Astrocyte of the hippocampus (primary cell): ENCODE measurements around the gene ZNF22.

Experiments
- DNase-seq: peaks from one replicate; pipeline ENCODE4 v3.0.0; 2011; ENCODE audit warnings: low read depth, low spot score

ZNF22 gene

DNA sequence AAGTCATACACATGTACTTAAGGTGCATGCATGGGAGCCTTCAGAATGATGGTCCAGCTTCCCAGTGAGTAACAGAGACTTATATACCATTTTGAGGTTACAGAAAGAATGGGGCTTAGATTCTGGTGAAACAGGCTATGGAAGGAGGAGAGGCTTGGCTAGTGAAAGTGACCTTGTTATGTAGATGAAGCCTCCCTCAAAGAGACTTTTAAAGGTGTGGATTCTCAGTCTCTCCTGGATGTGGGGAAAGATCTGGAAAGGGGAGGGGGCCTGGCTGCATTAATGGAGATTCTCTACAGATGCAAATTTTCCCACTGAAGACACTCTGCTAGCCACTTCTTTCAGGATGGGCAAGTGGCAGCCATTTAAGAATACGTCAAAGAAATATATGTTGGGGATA lies 35.6 kb upstream of the ZNF22 start:
- no peak for DNase-seq

DNA sequence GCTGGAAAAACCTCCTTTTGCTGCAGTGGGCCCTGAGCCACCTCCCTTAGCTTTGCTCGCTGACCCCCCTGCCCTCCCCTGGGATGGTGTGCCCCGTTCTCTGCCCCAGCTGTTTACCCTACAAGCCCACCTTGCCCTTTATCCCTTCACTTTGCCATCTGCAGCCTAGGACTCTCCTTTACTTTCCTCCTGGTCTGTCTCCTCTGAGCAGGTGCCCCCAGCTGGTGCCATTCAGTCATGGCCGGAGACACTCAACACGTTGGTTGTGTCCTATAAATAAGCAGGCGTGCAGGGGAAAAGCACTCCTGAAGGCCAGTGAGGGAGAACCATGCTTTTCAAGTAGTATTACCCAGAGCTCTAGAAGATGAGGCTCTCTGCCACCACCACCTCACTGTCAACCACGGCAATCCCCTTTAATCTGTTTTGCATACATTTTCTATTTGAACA lies 35.0 kb upstream of the ZNF22 start:
- DNase-seq, result no peak

DNA sequence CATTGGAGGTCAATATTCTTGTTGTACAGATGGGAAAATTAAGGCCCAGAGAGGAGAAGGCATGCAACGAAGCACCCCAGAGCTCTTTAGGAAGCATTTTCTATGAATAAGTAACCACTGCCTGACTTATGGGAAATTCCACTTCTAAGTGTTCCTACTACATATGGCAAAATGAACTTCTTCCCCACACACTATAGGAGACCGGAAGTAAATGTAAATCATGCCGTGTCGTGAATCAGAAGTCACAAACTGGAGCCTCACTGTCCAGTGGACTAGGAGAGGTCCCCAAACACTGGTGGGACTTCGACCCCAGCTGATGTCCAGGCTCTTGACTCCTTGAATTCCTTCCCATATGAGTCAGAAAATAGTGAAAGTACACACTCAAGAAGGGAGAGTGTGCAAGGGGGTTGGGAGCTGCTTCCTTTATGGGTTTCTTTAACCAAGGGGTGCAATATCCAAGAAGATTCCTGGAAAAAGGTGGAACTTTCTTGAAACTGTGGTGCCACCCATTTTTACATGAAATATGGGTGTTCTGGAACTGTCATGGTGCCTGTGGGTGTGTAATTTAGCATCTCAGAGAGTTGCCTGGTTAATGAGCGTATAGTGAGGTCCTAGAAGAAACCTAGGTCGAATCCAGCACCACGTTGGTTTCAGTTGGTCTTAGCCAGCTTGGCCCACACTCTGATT lies 34.5 kb upstream of the ZNF22 start:
- DNase-seq, result no peak

DNA sequence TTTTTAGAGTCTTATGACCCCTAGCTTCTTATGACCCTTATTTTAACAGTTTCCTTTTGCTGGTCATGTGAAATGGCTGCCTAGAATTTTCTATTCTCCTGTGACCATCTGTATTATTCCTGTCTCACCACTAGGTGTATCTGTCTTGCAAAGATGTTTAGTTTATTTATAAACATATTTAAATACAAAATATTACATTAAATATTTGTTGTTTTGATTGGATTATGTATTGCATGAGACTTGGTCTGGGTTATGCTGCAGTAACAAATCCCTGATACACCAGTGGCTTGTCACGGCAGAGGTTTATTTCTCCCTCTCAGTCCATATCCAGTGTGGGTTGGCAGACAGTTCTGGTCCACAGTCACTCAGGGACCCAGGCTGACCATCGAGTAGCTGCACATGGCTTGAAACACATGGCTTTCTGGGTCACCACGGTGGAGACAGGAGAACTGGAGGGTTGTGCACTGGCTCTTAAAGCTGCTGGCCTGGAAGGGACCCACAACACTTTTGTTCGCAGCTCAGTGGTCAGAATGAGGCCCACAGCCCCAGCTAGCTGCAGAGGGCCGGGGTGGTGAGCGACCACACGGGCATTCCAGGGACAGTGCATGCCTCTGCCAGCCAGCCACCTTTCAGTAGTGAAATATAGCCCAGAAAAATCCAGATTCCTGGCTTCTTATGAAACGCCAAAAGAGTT lies 33.8 kb upstream of the ZNF22 start:
- no peak for DNase-seq

DNA sequence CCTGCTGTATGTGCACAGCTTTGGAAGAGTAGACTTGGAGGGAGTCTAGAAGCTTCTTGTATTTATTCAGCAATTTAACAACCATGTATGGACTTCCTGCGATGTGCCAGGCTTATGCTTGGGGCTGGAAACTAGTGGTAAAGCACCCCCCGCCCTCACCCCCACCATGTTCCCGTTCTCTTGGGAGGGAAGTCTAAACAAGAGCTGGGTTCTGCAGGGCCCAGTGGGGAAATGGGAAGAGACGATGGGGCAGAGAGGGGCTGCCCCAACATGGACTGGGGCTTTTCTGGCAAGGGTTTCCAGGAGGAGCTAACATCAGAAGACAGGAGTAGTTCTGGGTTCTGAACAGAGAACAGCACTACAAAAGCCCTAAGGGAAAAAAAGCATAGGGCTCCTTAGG lies 33.1 kb upstream of the ZNF22 start:
- no peak for DNase-seq

DNA sequence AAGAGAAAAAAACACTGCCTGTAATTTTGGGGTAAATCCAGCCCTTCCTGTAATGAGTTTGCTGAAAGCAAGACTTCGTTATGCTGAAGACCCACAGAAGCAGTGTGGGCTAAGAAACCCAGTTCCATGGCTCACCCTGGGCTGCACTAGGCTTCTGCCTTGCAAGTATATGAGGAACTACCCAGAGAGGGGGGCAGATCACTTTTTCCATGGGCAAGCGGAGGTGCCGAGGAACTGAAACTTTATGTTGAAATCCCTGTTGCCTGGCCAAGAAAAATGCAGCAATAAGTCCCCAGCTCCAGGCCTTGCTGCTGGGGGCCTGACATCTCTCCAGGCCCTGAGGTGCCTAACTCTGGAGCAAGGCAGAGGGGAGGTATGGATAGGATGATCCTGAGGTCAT lies 32.6 kb upstream of the ZNF22 start:
- DNase-seq, result no peak

DNA sequence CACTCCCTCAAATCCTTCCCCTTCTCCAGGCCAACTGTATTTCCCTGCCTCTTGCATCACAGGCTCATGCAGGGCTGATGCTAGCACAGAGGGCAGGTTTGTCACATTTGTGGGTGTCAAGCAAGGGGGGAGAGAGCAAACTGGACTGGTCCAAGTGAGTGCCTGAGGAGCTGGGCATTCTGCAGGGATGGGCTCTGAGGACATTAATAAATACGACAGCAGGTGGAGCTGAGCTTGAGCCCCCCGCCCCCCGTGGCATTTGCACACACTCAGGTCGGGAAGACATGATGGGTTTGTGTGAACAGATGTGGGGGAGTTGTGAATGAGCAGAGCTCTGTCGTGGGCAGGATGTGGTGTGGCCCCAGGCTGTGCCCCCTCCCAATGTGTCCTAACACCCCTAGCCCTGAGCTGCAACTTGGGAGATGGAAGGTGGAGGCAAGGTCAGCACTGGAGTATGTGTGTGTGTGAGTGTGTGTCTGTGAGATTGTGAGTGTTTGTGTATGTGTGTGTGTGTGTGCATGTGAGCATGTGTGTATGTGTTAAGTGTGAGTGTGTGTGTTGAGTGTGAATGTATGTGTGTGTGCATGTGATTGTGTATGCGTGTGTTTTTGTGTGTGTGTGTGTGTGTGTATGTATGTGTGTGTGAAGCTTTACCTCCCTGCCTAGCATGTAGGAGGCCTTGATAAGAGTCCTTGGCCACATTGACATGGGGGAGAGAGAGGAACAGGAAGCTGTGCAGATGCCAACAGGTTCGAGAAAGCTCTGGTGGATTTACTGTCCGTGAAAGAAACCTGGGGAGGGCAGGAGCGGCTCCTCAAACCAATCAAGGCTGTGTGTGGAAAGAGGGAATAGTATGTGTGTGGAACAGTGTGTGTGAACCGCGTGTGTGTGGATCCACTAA lies 32.0 kb upstream of the ZNF22 start:
- DNase-seq, result no peak

DNA sequence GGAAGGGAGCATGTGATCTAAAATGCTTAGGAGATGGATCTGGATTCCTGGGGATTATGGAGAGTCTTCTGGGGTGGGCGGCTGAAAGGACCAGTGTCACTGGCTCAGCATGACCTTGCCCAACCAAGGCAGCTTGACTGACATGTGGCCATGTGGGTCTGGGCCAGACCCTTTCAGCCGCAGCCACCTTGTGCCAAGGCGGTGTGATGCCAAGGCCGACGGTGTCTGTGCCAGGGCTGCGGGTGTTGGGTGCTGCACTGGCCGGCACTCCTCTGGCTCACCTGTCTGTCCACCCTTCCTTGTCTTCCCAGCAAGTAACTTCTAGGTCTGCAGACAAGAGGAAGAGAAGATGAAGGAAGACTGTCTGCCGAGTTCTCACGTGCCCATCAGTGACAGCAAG lies 30.9 kb upstream of the ZNF22 start:
- DNase-seq, result no peak

DNA sequence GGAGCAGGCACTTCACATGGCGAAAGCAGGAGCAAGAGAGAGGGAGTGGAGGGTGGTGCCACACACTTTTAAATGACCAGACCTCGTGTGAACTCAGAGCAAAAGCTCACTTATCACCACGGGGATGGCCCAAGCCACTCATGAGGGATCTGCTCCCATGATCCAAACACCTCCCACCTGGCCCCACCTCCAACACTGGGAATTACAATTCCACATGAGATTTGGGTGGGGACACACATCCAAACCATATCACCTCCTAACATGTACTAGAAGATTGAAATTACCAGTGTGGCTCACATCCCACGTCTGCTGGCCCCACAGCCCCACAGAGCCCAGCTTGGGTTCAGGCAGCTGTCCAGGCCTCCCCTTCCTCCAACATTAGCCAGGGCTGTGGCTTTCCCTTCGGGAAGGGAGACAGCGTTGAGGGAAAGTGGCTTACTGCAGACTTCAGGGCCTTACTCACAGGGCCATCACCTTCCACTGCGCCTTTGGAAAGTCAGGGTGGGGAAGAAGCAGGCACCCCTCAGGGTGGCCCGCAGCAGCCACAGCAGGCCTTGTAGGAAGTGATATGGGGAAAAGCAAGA lies 29.8 kb upstream of the ZNF22 start:
- no peak for DNase-seq

DNA sequence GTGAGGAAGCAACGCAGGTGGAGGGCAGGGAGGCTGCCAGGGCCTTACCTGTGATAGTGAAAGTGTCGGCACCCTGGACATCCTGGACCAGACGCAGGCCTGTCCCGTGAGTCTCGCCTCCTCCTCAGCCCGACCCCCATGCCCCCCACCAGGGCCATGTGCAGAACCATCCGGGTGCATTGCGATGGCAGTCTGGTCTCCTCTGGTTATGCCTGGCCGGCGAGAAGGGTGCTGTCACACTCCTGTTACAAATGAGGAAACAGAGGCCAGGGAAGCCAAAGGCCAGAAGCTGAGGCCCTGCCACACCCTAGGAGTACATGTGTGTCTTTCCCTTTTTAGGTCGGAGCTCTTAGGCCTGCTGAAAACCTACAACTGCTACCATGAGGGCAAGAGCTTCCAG lies 29.3 kb upstream of the ZNF22 start:
- DNase-seq, result no peak

DNA sequence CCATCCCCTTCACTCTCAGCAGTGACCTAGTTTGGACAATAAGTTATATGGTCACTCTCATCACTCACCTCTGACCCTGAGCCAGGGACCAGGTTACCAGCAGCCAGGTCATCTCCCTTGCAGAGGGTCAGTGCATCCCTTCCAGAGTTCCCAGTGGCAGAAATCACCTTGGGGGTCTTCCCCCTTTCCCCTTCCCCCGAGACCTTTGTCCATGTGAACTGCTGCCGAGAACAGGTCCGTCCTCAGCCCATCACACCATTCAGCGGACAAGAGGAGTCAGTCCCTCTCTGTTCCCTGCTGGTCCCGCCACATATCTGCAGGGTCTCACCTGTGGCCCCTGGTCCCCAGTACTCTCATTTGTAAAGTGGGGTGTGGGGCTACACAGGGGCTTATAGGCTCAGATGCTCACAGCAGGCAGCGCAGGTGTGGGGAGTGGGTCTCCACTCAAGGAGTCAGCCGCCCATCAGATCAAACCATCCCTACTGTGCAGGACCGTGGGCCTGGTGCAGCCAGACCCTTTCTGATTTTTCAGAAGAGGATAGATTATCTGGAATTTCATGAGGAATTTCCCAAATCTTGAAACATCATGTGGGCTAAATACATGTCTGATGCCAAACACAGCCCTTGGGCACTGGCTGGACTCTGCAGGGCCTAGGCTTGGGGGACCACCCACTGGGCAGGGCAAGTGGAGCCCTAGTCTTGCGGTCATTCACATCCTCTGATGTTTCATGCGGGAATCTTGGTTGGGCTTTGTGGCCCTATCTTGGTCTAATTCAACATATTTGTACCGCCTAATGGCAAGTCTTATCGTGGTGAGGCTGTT lies 28.6 kb upstream of the ZNF22 start:
- DNase-seq, result no peak

DNA sequence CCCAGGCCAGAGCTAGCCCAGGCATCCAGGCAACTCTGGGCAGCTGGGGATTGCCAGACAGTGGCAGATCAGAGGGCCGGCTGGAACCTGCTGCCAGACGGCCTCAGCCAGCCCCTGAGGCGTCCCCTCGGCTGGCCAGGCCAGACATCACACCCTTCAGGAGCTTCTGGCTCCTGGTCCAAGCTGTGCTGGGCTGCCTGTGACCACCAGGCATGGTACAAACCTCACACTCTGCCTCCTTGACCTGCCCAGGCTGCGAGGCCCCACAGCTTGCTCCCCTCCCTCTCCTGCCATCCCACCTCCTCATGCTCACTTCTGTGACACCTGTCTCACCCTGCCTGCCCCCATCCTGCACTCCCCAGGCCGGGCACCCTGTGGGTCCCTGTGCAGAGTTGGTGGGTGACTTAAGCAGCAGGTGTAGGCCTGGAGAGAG lies 27.8 kb upstream of the ZNF22 start:
- no peak for DNase-seq

DNA sequence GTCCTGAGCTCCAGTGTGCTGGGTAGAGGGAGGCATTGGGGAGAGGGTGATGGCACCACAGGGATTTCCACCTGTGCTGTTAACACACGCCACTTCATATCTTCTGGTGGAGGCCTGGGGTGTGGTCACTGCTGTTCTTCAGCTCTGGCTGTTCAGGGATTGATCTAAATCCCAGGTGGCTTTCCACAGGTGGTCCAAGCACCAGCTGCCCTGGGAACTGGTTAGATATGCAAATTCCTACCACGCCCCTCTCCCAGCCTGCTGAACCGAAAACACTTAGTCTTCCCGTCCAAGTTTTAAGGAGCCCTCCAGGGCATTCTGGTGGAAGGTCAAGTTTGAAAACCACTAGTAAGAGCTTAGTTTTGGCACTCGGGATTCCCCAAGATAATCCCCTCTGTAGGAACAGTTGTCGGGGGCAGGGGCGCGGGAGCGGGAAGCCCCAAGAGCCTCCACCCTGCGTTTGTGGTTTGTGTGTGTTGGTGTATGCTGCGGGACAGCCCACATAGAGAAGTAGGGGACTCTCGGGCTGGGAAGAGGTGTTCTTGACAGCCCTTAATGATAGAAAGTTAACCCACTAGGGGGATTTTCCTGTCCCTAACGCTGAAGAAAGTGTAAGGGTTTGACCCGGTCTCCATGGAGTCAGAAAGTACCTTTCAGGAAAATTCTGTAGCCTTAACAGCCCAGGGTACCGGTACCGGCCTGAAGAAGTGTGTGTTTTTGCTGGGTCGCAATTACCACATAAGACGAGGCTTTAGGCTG lies 27.2 kb upstream of the ZNF22 start:
- DNase-seq, result no peak

DNA sequence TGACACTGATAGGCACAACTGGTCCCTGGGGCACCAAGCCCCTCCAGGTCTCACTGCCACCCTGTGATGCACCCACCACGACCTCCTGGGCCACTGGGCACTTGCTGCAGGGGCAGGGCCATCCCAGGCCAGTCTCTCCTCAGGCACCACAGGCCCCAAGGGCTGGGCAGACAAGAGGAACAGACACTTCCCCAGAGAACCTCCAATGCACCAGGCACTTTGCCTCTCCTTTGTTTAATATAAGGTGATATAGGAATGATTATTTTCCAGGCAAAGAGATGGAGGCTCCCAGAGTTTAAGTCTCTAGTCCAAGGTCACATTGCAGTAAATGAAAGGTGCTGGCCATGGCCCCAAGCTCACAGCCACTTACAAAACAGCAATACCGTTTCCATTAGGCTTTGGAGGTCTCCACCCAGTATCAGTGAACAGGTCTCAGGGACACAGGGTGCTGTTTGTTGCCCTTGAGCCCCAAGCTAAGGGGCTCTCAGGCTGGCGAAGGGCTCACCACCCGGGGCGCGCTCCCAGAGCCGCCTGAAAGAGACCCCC lies 26.6 kb upstream of the ZNF22 start:
- no peak for DNase-seq

DNA sequence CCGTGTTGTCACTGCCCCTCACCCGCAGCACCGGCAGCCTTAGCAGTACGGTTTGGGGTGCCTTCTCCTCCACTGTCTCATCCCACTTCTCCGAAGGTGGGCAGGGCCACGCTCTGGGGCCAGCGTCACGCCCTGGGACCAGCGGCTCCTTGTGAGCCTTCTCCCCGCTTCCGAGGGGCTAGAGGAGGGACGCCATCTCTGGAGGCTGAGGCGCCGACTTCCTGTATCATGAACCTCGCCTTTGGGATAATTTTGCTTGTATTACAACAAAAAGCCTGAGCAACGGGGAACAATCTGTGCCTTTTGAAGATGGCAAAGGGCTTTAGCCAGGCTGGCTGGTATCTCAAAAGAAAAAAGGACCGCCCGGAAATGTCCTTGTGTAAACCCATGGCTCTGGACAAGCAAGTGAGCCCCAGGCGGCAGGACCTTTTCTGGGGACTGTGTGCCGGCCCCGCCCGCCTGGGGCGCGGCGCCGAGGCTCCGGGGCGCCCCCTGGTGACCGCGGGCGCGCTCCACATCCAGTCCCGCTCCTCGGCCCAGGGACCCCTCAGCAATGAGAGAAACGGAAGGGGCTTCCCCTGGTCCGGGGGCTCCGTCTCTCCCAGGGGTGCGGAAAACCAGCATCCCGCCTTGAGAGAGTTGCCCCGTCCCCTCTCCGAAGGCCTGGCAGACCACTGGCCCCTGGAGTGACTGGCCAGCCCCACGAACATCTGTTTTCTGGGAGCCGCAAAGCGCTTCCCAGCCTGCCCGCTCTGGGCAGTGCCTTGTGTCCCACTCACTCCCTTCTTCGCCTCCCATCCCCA lies 25.9 kb upstream of the ZNF22 start:
- DNase-seq, result peak; percentile 87

DNA sequence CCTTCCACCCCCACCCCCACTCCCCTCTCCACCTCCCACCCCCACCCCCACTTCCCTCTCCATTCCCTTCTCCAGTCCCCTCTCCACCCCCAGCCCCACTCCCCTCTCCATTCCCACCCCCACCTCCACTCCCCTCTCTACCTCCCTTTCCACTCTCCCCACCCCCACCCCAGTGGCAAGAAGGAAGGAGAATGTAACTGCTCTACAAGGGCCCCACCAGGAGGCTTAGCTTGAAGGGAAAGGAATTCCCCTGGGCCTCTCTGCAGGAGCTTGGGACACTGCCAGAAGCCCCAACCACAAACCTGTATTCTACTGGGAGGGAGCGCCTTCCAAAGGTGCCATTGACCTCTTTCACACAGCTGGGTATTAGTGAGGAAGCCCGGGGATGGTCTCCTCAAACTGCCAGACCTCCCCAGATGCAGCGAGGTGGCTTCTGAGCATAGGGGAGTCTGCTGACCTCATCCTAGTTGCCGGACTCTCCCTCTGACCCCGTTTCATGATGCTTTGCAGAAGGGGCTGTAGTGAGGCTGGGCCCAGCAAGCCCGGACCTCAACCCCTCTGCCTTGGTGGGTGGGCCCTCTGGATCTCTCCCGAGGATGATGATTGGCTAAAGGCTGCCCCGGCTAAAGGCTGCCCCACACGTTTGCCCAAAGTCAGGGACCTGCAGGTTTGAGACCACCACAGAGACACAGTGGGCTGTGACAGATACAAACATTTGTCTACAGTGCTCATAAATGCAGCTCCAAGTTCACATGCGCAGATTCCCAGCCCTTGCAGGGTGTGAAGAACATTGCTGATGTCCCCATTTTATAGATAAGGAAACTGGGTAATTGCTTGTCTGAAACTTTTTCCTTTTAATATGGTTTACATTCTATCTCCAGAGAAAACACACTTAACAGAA lies 25.0 kb upstream of the ZNF22 start:
- DNase-seq, result peak; percentile 95

DNA sequence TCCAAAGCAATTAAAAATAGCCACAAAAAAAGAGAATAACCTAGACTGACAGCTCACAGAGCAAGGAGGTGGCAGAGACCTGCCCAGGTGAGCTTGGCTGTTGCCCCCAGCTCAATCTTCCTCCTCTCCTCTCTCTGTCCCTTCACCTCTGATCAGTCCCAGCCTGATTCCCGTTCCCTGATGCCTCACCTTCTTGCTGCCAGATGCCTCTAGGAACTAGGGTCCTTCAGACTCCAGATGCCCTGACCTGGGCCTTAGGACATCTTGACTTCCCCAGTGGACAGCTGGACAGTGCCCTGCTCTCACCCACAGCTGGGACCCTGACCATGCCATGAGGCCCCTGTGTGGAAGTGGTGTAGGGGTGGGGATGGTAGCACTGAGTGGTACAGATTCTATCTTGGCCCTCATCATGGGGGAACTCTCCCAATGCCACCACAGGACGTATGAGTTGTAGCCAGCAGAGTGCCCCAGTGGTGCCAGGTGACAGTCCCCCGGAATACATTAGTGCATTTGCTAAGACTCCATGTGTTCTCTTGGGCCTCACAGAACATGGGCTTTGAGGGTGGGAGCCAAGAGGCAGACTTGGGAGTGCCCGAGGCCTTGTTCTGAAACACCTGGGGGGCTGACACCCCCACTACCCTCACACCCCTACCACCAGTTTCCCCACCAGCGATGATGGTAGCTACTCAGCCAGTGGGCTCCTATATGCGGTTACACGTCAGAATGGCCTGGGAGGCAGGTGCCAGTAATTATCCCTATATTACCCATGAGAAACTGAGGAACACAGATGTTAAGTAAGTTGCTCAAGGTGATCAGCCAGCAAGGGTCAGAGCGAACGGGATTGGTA lies 24.1 kb upstream of the ZNF22 start:
- no peak for DNase-seq
